ENCODE results near the gene DCST1.
A peak's percentile ranks its signal among the peaks of the same experiment; 100 is the strongest.

Gene DCST1

GRCh38 chr1:155050560-155051341, 17.1 kb downstream of the DCST1 start, which contains the start of gene ADAM15:
Gene ADAM15, plus strand, starts transcription at chr1:155051316. Its CDS starts 71 bp downstream, at chr1:155051387.
- Histone ChIP-seq H3K4ac (ENCODE audit: low read depth, low read length) (no peak within 1 kb of the TSS), H3K4me3 (ENCODE audit: low read length) (peak within 1 kb of the TSS; percentile 37), H3K23ac (ENCODE audit: low read length) (peak within 1 kb of the TSS; percentile 74), H2BK15ac (replicated peaks; ENCODE audit: low read depth) (no peak within 1 kb of the TSS), H4K8ac (ENCODE audit: low read depth, low read length) (no peak within 1 kb of the TSS), H3K56ac (ENCODE audit: low read length) (peak within 1 kb of the TSS; percentile 88), H3K36me3 (ENCODE audit: control insufficient read depth, insufficient read depth, low read length) (no peaks in the 10 kb centered on the region), H2BK5ac (ENCODE audit: low read length) (peak within 1 kb of the TSS; percentile 51), H3K27ac (ENCODE audit: low read depth, low read length) (peak within 1 kb of the TSS; percentile 0), H3K79me2 (ENCODE audit: control insufficient read depth, insufficient read depth, low read length) (no peaks in the 10 kb centered on the region), H3K4me1 (ENCODE audit: control insufficient read depth, low read depth, low read length) (peaks cover 6% of the 10 kb centered on the region), H4K5ac (ENCODE audit: low read length) (no peak within 1 kb of the TSS), H2BK120ac (ENCODE audit: low read depth, low read length) (no peak within 1 kb of the TSS), H3K4me2 (ENCODE audit: low read length) (peak within 1 kb of the TSS; percentile 73), H3K79me1 (ENCODE audit: low read length) (no peaks in the 10 kb centered on the region), H2AK5ac (ENCODE audit: low read length) (no peak within 1 kb of the TSS), H3K9ac (ENCODE audit: low read length) (peak within 1 kb of the TSS; percentile 87), H3K27me3 (ENCODE audit: insufficient read depth, low read length, poor library complexity) (no peaks in the 10 kb centered on the region), H3K18ac (ENCODE audit: low read length) (peak within 1 kb of the TSS; percentile 29)
- peak; percentile 85 for DNase-seq
- WGBS (ENCODE audit: extremely low coverage, insufficient coverage, low lambda C conversion rate) = no CpG with 5 or more reads among the region's 99 CpGs

- Histone ChIP-seq H3K27me3 (ENCODE audit: insufficient read depth, low read length, poor library complexity) (no peaks in the 10 kb centered on the region), H3K4ac (ENCODE audit: low read depth, low read length) (no peak overlapping the region), H2BK120ac (ENCODE audit: low read depth, low read length) (no peak overlapping the region), H3K56ac (ENCODE audit: low read length) (peak overlapping the region; percentile 57), H3K4me3 (ENCODE audit: low read length) (peak overlapping the region; percentile 37), H3K79me2 (ENCODE audit: control insufficient read depth, insufficient read depth, low read length) (no peaks in the 10 kb centered on the region), H3K4me1 (ENCODE audit: control insufficient read depth, low read depth, low read length) (peaks cover 6% of the 10 kb centered on the region), H3K9ac (ENCODE audit: low read length) (peak overlapping the region; percentile 76), H2BK15ac (replicated peaks; ENCODE audit: low read depth) (no peak overlapping the region), H2BK5ac (ENCODE audit: low read length) (no peak overlapping the region), H3K18ac (ENCODE audit: low read length) (peak overlapping the region; percentile 12), H2AK5ac (ENCODE audit: low read length) (no peak overlapping the region), H3K27ac (ENCODE audit: low read depth, low read length) (no peak overlapping the region), H4K8ac (ENCODE audit: low read depth, low read length) (no peak overlapping the region), H3K23ac (ENCODE audit: low read length) (no peak overlapping the region), H3K36me3 (ENCODE audit: control insufficient read depth, insufficient read depth, low read length) (no peaks in the 10 kb centered on the region), H3K79me1 (ENCODE audit: low read length) (no peaks in the 10 kb centered on the region), H3K4me2 (ENCODE audit: low read length) (peak overlapping the region; percentile 73), H4K5ac (ENCODE audit: low read length) (no peak overlapping the region)
- WGBS (ENCODE audit: extremely low coverage, insufficient coverage, low lambda C conversion rate) = no CpG with 5 or more reads among the region's 31 CpGs
- no peak for DNase-seq
These were observed 17.7 kb downstream of the DCST1 start for GRCh38 chr1:155051342-155051776.

- H3K4ac ChIP-seq (ENCODE audit: low read depth, low read length) = no peak overlapping the region
- H3K36me3 ChIP-seq (ENCODE audit: control insufficient read depth, insufficient read depth, low read length) = no peaks in the 10 kb centered on the region
- H2BK5ac ChIP-seq (ENCODE audit: low read length) = no peak overlapping the region
- H3K27ac ChIP-seq (ENCODE audit: low read depth, low read length) = no peak overlapping the region
- H3K18ac ChIP-seq (ENCODE audit: low read length) = no peak overlapping the region
- H3K79me1 ChIP-seq (ENCODE audit: low read length) = no peaks in the 10 kb centered on the region
- H2BK15ac ChIP-seq (replicated peaks; ENCODE audit: low read depth) = no peak overlapping the region
- peak overlapping the region; percentile 76 for H3K9ac ChIP-seq (ENCODE audit: low read length)
- H4K5ac ChIP-seq (ENCODE audit: low read length) = no peak overlapping the region
- H2BK120ac ChIP-seq (ENCODE audit: low read depth, low read length) = no peak overlapping the region
- no peak overlapping the region for H3K23ac ChIP-seq (ENCODE audit: low read length)
- H3K27me3 ChIP-seq (ENCODE audit: insufficient read depth, low read length, poor library complexity) = no peaks in the 10 kb centered on the region
- peaks cover 6% of the 10 kb centered on the region for H3K4me1 ChIP-seq (ENCODE audit: control insufficient read depth, low read depth, low read length)
- no CpG with 5 or more reads among the region's 27 CpGs for WGBS (ENCODE audit: extremely low coverage, insufficient coverage, low lambda C conversion rate)
- H2AK5ac ChIP-seq (ENCODE audit: low read length) = no peak overlapping the region
- H3K4me3 ChIP-seq (ENCODE audit: low read length) = no peak overlapping the region
- H3K56ac ChIP-seq (ENCODE audit: low read length) = peak overlapping the region; percentile 57
- H4K8ac ChIP-seq (ENCODE audit: low read depth, low read length) = no peak overlapping the region
- peak overlapping the region; percentile 73 for H3K4me2 ChIP-seq (ENCODE audit: low read length)
- no peak for DNase-seq
- H3K79me2 ChIP-seq (ENCODE audit: control insufficient read depth, insufficient read depth, low read length) = no peaks in the 10 kb centered on the region
These were observed 18.3 kb downstream of the DCST1 start for GRCh38 chr1:155051777-155052398.

GRCh38 chr1:155052439-155053395, 19.1 kb downstream of the DCST1 start:
- H2AK5ac ChIP-seq (ENCODE audit: low read length) = no peak overlapping the region
- H3K36me3 ChIP-seq (ENCODE audit: control insufficient read depth, insufficient read depth, low read length) = no peaks in the 10 kb centered on the region
- no peaks in the 10 kb centered on the region for H3K79me1 ChIP-seq (ENCODE audit: low read length)
- no peaks in the 10 kb centered on the region for H3K27me3 ChIP-seq (ENCODE audit: insufficient read depth, low read length, poor library complexity)
- no peak overlapping the region for H3K56ac ChIP-seq (ENCODE audit: low read length)
- no peak overlapping the region for H3K4me2 ChIP-seq (ENCODE audit: low read length)
- H4K5ac ChIP-seq (ENCODE audit: low read length) = no peak overlapping the region
- no peaks in the 10 kb centered on the region for H3K79me2 ChIP-seq (ENCODE audit: control insufficient read depth, insufficient read depth, low read length)
- no peak overlapping the region for H2BK5ac ChIP-seq (ENCODE audit: low read length)
- no peak overlapping the region for H3K9ac ChIP-seq (ENCODE audit: low read length)
- H3K27ac ChIP-seq (ENCODE audit: low read depth, low read length) = no peak overlapping the region
- DNase-seq = no peak
- no peak overlapping the region for H4K8ac ChIP-seq (ENCODE audit: low read depth, low read length)
- no CpG with 5 or more reads among the region's 12 CpGs for WGBS (ENCODE audit: extremely low coverage, insufficient coverage, low lambda C conversion rate)
- H3K18ac ChIP-seq (ENCODE audit: low read length) = no peak overlapping the region
- peaks cover 6% of the 10 kb centered on the region for H3K4me1 ChIP-seq (ENCODE audit: control insufficient read depth, low read depth, low read length)
- no peak overlapping the region for H3K23ac ChIP-seq (ENCODE audit: low read length)
- no peak overlapping the region for H3K4me3 ChIP-seq (ENCODE audit: low read length)
- H2BK120ac ChIP-seq (ENCODE audit: low read depth, low read length) = no peak overlapping the region
- H2BK15ac ChIP-seq (replicated peaks; ENCODE audit: low read depth) = no peak overlapping the region
- H3K4ac ChIP-seq (ENCODE audit: low read depth, low read length) = no peak overlapping the region

- Histone ChIP-seq H3K79me1 (ENCODE audit: low read length) (no peaks in the 10 kb centered on the region), H3K4me2 (ENCODE audit: low read length) (no peak overlapping the region), H3K56ac (ENCODE audit: low read length) (no peak overlapping the region), H4K5ac (ENCODE audit: low read length) (no peak overlapping the region), H4K8ac (ENCODE audit: low read depth, low read length) (no peak overlapping the region), H3K4me3 (ENCODE audit: low read length) (no peak overlapping the region), H3K79me2 (ENCODE audit: control insufficient read depth, insufficient read depth, low read length) (no peaks in the 10 kb centered on the region), H2BK120ac (ENCODE audit: low read depth, low read length) (no peak overlapping the region), H3K9ac (ENCODE audit: low read length) (no peak overlapping the region), H3K18ac (ENCODE audit: low read length) (no peak overlapping the region), H3K27ac (ENCODE audit: low read depth, low read length) (no peak overlapping the region), H2BK5ac (ENCODE audit: low read length) (no peak overlapping the region), H3K23ac (ENCODE audit: low read length) (no peak overlapping the region), H3K4ac (ENCODE audit: low read depth, low read length) (no peak overlapping the region), H3K27me3 (ENCODE audit: insufficient read depth, low read length, poor library complexity) (no peaks in the 10 kb centered on the region), H3K4me1 (ENCODE audit: control insufficient read depth, low read depth, low read length) (peaks cover 6% of the 10 kb centered on the region), H2AK5ac (ENCODE audit: low read length) (no peak overlapping the region), H3K36me3 (ENCODE audit: control insufficient read depth, insufficient read depth, low read length) (no peaks in the 10 kb centered on the region), H2BK15ac (replicated peaks; ENCODE audit: low read depth) (no peak overlapping the region)
- WGBS (ENCODE audit: extremely low coverage, insufficient coverage, low lambda C conversion rate) = no CpG with 5 or more reads among the region's 7 CpGs
- DNase-seq = no peak
These were observed 20.0 kb downstream of the DCST1 start for GRCh38 chr1:155053531-155054105.

Measured in mesendoderm (in vitro differentiated cells).